Fibroblast of pulmonary artery (primary cell): ENCODE data around the gene SLC51A.
"Not testable (repeated sequence)": the region's sequence is repeated elsewhere in the genome, so short reads cannot be mapped to it uniquely, and the experiment has no call there.

ENCODE experiments used
- DNase-seq: peaks from one replicate; pipeline ENCODE4 v3.0.0-alpha.2; 2010; ENCODE audit warnings: low read depth
- H3K4me3 ChIP-seq: replicated peaks from 2 replicates; pipeline ENCODE4 v1.5.1; 2011; ENCODE audit warnings: low read depth, mild to moderate bottlenecking, control low read depth, low read length, moderate library complexity
- CTCF ChIP-seq: IDR thresholded peaks from 2 replicates; pipeline ENCODE4 v1.5.1; 2011; ENCODE audit warnings: mild to moderate bottlenecking, control low read depth, low read length, inconsistent platforms; ENCODE audit errors: missing control alignments

Gene SLC51A

GRCh38 chr3:196175722-196176121 lies 40.6 kb upstream of the SLC51A start:
- DNase-seq = no peak
- no peak for TF ChIP-seq CTCF
- no peak overlapping the region for H3K4me3 ChIP-seq

GRCh38 chr3:196177567-196177966 lies 38.8 kb upstream of the SLC51A start:
- no peak overlapping the region for H3K4me3 ChIP-seq
- TF ChIP-seq CTCF = no peak
- no peak for DNase-seq

GRCh38 chr3:196177967-196178366 lies 38.4 kb upstream of the SLC51A start:
- no peak for TF ChIP-seq CTCF

GRCh38 chr3:196178993-196179379 lies 37.3 kb upstream of the SLC51A start:
- H3K4me3 ChIP-seq = no peak overlapping the region
- TF ChIP-seq CTCF = no peak
- no peak for DNase-seq

More at GRCh38 chr3:196177967-196178366, 38.4 kb upstream of the SLC51A start:
- no peak overlapping the region for H3K4me3 ChIP-seq
- DNase-seq = no peak

GRCh38 chr3:196179380-196180308 lies 36.7 kb upstream of the SLC51A start:
- no peak for TF ChIP-seq CTCF
- H3K4me3 ChIP-seq = no peak overlapping the region
- peak; percentile 41 for DNase-seq

GRCh38 chr3:196180346-196180745 lies 36.0 kb upstream of the SLC51A start:
- no peak overlapping the region for H3K4me3 ChIP-seq
- no peak for TF ChIP-seq CTCF
- no peak for DNase-seq

- H3K4me3 ChIP-seq = no peak overlapping the region
- TF ChIP-seq CTCF = no peak
- DNase-seq = no peak
Measured at GRCh38 chr3:196181127-196181546, 35.2 kb upstream of the SLC51A start.

- not testable (repeated sequence) for H3K4me3 ChIP-seq, DNase-seq
Measured at GRCh38 chr3:196184169-196184432, 32.2 kb upstream of the SLC51A start.
